GM23338 (cell line): ENCODE results near the gene KCNE1. TPM values are rescaled to one million over a fixed set of nuclear protein-coding genes. Genes with fewer than 3 reads are reported as not detected.

ENCODE experiments used
- ATAC-seq: fragments of 200-7000 bp; cut with Tn5 transposase; 3 replicates; pipeline ENCODE4 v1.9.1; 2020
- DNase-seq: peaks from one replicate; pipeline ENCODE4 v3.0.0-alpha.2; 2015; ENCODE audit warnings: low spot score
- H2AFZ ChIP-seq: fragments of 200-600 bp; sonication (generic); 2 replicates; pipeline ENCODE4 v1.8.0; 2016; ENCODE audit warnings: antibody characterized with exemption, mild to moderate bottlenecking, moderate library complexity
- H3F3A ChIP-seq: fragments of 200-600 bp; sonication (generic); replicated peaks from 2 replicates; pipeline ENCODE4 v1.8.0; 2017; ENCODE audit warnings: antibody characterized with exemption, mixed run types, low read depth
- H3K27ac ChIP-seq: fragments of 200-600 bp; sonication (generic); 2 replicates; pipeline ENCODE4 v1.6.1; 2016; ENCODE audit warnings: low read depth
- H3K27me3 ChIP-seq: fragments of 200-600 bp; sonication (generic); 2 replicates; pipeline ENCODE4 v1.8.0; 2016; ENCODE audit warnings: mild to moderate bottlenecking, mixed run types, moderate library complexity; ENCODE audit not compliant: insufficient read depth
- H3K36me3 ChIP-seq: fragments of 200-600 bp; sonication (generic); 2 replicates; pipeline ENCODE4 v1.8.0; 2016; ENCODE audit warnings: mild to moderate bottlenecking; ENCODE audit not compliant: insufficient read depth
- H3K4me1 ChIP-seq: fragments of 200-600 bp; sonication (generic); 2 replicates; pipeline ENCODE4 v1.8.0; 2016; ENCODE audit warnings: mild to moderate bottlenecking, moderate library complexity; ENCODE audit not compliant: insufficient read depth
- H3K4me2 ChIP-seq: fragments of 200-600 bp; sonication (generic); 2 replicates; pipeline ENCODE4 v1.7.1; 2017; ENCODE audit warnings: mixed run types
- H3K4me3 ChIP-seq: fragments of 200-600 bp; sonication (generic); 2 replicates; pipeline ENCODE4 v1.6.1; 2016; ENCODE audit warnings: mixed run types
- H3K79me2 ChIP-seq: fragments of 200-600 bp; sonication (generic); replicated peaks from 2 replicates; pipeline ENCODE4 v1.8.0; 2017; ENCODE audit warnings: mild to moderate bottlenecking; ENCODE audit not compliant: insufficient read depth
- H3K9me2 ChIP-seq: fragments of 200-600 bp; sonication (generic); 2 replicates; pipeline ENCODE4 v1.8.0; 2017; ENCODE audit not compliant: insufficient read depth
- H4K20me1 ChIP-seq: fragments of 200-600 bp; sonication (generic); replicated peaks from 2 replicates; pipeline ENCODE4 v1.8.0; 2017; ENCODE audit warnings: mild to moderate bottlenecking; ENCODE audit not compliant: insufficient read depth
- H3K27ac Mint-ChIP-seq: 2 replicates; pipeline ENCODE4 v1.8.0; 2020; ENCODE audit warnings: inconsistent platforms, mild to moderate bottlenecking, moderate library complexity, mixed read lengths
- H3K27me3 Mint-ChIP-seq: 3 replicates; pipeline ENCODE4 v1.8.0; 2022; ENCODE audit warnings: low read depth, mild to moderate bottlenecking, moderate library complexity, mixed read lengths, inconsistent platforms; ENCODE audit not compliant: insufficient read depth, poor library complexity
- H3K36me3 Mint-ChIP-seq: 3 replicates; pipeline ENCODE4 v1.8.0; 2021; ENCODE audit warnings: low read depth, mild to moderate bottlenecking, inconsistent platforms, moderate library complexity, mixed read lengths
- H3K4me1 Mint-ChIP-seq: 3 replicates; pipeline ENCODE4 v1.8.0; 2020; ENCODE audit warnings: mild to moderate bottlenecking, inconsistent platforms, mixed read lengths
- H3K4me3 Mint-ChIP-seq: 3 replicates; pipeline ENCODE4 v1.8.0; 2021; ENCODE audit warnings: moderate library complexity, mild to moderate bottlenecking, inconsistent platforms, mixed read lengths
- H3K9me3 Mint-ChIP-seq: 3 replicates; pipeline ENCODE4 v1.8.0; 2020; ENCODE audit warnings: moderate library complexity, mild to moderate bottlenecking, inconsistent platforms, mixed read lengths
- EZH2 ChIP-seq: fragments of 200-600 bp; sonication (generic); IDR thresholded peaks from one replicate; pipeline ENCODE4 v1.8.0; 2017; ENCODE audit warnings: antibody characterized with exemption, mild to moderate bottlenecking, low read depth; ENCODE audit not compliant: unreplicated experiment
- JUNB ChIP-seq: IDR thresholded peaks from one replicate; pipeline ENCODE4 v1.6.1; 2016; ENCODE audit warnings: antibody characterized with exemption; ENCODE audit not compliant: unreplicated experiment
- NANOG ChIP-seq: IDR thresholded peaks from 2 replicates; pipeline ENCODE4 v1.6.1; 2016; ENCODE audit warnings: antibody characterized with exemption, borderline replicate concordance
- POLR2AphosphoS5 ChIP-seq: IDR thresholded peaks from 2 replicates; pipeline ENCODE4 v1.6.1; 2016; ENCODE audit warnings: antibody characterized with exemption, low read depth
- STAT1 ChIP-seq: IDR thresholded peaks from one replicate; pipeline ENCODE4 v1.6.1; 2016; ENCODE audit warnings: antibody characterized with exemption; ENCODE audit not compliant: unreplicated experiment
- ZNF114 ChIP-seq: fragments of 250-450 bp; sonication (Bioruptor Pico); IDR thresholded peaks from 2 replicates; pipeline ENCODE4 v1.5.0; 2020; ENCODE audit warnings: mild to moderate bottlenecking, moderate library complexity
- polyA plus RNA-seq: library from polyadenylated mRNA; unstranded; fragments of >200 nt; fragmentation: Nextera tagmentation; extraction: Ambion mirVana; gene quantifications from 2 replicates; pipeline ENCODE4 v1.2.1, GENCODE V29; 2016
- total RNA-seq: library from RNA; depleted of rRNA; stranded (reverse); fragments of >200 nt; shearing (Covaris generic); gene quantifications from 2 replicates; pipeline ENCODE4 v1.2.3, GENCODE V29; 2014
- TF ChIP-seq, protein P1 (sequence below): fragments of 250-450 bp; sonication (Bioruptor Pico); IDR thresholded peaks from 2 replicates; pipeline ENCODE4 v1.5.0; 2020; ENCODE audit warnings: mild to moderate bottlenecking, moderate library complexity
- TF ChIP-seq, protein P2 (sequence below): IDR thresholded peaks from 2 replicates; pipeline ENCODE4 v1.6.1; 2016; ENCODE audit warnings: antibody characterized with exemption
- TF ChIP-seq, protein P3 (sequence below): IDR thresholded peaks from one replicate; pipeline ENCODE4 v1.6.1; 2018; ENCODE audit warnings: antibody characterized with exemption; ENCODE audit not compliant: unreplicated experiment

Gene KCNE1
- total and polyA plus RNA-seq, 2 experiments from 2014 or later = 0.07 TPM; not detected in 1

DNA sequence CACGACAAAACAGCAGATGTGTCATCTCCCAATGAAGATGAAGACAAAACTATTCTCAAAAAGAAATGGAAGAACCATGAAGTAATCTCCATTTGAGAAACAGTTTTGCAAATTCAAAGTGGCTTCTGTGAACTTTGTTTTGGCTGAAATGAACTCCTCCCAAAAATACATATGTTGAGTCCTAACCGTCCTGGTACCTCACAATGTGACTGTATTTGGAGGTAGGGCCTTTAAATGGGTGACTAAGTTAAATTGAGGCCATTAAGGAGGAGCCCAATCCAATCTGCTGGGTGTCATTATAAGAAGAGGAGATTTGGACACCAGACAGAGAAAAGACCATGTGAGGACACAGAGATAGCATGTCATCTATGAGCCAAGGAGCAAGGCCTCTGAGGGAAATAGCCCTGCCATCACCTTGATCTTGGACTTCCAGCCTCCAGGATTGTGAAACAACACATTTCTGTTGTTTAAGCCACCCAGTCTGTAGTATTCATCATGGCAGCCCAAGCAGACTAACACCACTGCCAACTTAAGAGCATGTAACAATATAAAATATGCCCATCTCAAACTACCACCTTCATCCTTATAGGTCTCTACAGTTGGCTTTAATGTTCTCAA lies 38.3 kb upstream of the KCNE1 start:
- Histone ChIP-seq H3K4me3 (no peak overlapping the region), H3K4me1 (peaks cover 3% of the 10 kb centered on the region; the same call in 1 of the 2 replicates), H3K4me2 (no peak overlapping the region), H3K9me2 (peaks cover 15% of the 10 kb centered on the region), H4K20me1 (no peaks in the 10 kb centered on the region), H3K79me2 (no peaks in the 10 kb centered on the region), H3K27ac (no peak overlapping the region), H2AFZ (no peak overlapping the region), H3K36me3 (no peaks in the 10 kb centered on the region; the same call in 1 of the 2 replicates), H3F3A (no peaks in the 10 kb centered on the region), H3K27me3 (no peaks in the 10 kb centered on the region)
- no peak for DNase-seq
- no peak for ATAC-seq
- H3K36me3 Mint-ChIP-seq = peaks cover 12% of the 10 kb centered on the region
- TF ChIP-seq EZH2 (no peak), STAT1 (no peak), JUNB (no peak), POLR2AphosphoS5 (no peak), ZNF114 (no peak), NANOG (no peak)
- TF ChIP-seq, protein P1, sequence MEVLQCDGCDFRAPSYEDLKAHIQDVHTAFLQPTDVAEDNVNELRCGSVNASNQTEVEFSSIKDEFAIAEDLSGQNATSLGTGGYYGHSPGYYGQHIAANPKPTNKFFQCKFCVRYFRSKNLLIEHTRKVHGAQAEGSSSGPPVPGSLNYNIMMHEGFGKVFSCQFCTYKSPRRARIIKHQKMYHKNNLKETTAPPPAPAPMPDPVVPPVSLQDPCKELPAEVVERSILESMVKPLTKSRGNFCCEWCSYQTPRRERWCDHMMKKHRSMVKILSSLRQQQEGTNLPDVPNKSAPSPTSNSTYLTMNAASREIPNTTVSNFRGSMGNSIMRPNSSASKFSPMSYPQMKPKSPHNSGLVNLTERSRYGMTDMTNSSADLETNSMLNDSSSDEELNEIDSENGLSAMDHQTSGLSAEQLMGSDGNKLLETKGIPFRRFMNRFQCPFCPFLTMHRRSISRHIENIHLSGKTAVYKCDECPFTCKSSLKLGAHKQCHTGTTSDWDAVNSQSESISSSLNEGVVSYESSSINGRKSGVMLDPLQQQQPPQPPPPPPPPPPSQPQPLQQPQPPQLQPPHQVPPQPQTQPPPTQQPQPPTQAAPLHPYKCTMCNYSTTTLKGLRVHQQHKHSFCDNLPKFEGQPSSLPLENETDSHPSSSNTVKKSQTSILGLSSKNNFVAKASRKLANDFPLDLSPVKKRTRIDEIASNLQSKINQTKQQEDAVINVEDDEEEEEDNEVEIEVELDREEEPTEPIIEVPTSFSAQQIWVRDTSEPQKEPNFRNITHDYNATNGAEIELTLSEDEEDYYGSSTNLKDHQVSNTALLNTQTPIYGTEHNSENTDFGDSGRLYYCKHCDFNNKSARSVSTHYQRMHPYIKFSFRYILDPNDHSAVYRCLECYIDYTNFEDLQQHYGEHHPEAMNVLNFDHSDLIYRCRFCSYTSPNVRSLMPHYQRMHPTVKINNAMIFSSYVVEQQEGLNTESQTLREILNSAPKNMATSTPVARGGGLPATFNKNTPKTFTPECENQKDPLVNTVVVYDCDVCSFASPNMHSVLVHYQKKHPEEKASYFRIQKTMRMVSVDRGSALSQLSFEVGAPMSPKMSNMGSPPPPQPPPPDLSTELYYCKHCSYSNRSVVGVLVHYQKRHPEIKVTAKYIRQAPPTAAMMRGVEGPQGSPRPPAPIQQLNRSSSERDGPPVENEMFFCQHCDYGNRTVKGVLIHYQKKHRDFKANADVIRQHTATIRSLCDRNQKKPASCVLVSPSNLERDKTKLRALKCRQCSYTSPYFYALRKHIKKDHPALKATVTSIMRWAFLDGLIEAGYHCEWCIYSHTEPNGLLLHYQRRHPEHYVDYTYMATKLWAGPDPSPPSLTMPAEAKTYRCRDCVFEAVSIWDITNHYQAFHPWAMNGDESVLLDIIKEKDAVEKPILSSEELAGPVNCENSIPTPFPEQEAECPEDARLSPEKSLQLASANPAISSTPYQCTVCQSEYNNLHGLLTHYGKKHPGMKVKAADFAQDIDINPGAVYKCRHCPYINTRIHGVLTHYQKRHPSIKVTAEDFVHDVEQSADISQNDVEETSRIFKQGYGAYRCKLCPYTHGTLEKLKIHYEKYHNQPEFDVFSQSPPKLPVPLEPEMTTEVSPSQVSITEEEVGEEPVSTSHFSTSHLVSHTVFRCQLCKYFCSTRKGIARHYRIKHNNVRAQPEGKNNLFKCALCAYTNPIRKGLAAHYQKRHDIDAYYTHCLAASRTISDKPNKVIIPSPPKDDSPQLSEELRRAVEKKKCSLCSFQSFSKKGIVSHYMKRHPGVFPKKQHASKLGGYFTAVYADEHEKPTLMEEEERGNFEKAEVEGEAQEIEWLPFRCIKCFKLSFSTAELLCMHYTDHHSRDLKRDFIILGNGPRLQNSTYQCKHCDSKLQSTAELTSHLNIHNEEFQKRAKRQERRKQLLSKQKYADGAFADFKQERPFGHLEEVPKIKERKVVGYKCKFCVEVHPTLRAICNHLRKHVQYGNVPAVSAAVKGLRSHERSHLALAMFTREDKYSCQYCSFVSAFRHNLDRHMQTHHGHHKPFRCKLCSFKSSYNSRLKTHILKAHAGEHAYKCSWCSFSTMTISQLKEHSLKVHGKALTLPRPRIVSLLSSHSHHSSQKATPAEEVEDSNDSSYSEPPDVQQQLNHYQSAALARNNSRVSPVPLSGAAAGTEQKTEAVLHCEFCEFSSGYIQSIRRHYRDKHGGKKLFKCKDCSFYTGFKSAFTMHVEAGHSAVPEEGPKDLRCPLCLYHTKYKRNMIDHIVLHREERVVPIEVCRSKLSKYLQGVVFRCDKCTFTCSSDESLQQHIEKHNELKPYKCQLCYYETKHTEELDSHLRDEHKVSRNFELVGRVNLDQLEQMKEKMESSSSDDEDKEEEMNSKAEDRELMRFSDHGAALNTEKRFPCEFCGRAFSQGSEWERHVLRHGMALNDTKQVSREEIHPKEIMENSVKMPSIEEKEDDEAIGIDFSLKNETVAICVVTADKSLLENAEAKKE = no peak
- TF ChIP-seq, protein P2, sequence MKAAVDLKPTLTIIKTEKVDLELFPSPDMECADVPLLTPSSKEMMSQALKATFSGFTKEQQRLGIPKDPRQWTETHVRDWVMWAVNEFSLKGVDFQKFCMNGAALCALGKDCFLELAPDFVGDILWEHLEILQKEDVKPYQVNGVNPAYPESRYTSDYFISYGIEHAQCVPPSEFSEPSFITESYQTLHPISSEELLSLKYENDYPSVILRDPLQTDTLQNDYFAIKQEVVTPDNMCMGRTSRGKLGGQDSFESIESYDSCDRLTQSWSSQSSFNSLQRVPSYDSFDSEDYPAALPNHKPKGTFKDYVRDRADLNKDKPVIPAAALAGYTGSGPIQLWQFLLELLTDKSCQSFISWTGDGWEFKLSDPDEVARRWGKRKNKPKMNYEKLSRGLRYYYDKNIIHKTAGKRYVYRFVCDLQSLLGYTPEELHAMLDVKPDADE = no peak
- TF ChIP-seq, protein P3, sequence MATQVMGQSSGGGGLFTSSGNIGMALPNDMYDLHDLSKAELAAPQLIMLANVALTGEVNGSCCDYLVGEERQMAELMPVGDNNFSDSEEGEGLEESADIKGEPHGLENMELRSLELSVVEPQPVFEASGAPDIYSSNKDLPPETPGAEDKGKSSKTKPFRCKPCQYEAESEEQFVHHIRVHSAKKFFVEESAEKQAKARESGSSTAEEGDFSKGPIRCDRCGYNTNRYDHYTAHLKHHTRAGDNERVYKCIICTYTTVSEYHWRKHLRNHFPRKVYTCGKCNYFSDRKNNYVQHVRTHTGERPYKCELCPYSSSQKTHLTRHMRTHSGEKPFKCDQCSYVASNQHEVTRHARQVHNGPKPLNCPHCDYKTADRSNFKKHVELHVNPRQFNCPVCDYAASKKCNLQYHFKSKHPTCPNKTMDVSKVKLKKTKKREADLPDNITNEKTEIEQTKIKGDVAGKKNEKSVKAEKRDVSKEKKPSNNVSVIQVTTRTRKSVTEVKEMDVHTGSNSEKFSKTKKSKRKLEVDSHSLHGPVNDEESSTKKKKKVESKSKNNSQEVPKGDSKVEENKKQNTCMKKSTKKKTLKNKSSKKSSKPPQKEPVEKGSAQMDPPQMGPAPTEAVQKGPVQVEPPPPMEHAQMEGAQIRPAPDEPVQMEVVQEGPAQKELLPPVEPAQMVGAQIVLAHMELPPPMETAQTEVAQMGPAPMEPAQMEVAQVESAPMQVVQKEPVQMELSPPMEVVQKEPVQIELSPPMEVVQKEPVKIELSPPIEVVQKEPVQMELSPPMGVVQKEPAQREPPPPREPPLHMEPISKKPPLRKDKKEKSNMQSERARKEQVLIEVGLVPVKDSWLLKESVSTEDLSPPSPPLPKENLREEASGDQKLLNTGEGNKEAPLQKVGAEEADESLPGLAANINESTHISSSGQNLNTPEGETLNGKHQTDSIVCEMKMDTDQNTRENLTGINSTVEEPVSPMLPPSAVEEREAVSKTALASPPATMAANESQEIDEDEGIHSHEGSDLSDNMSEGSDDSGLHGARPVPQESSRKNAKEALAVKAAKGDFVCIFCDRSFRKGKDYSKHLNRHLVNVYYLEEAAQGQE = no peak
- H3K27ac Mint-ChIP-seq = no peak overlapping the region
- peaks cover 15% of the 10 kb centered on the region for H3K9me3 Mint-ChIP-seq
- no peaks in the 10 kb centered on the region for H3K27me3 Mint-ChIP-seq
- no peak overlapping the region for H3K4me3 Mint-ChIP-seq
- H3K4me1 Mint-ChIP-seq = peaks cover 11% of the 10 kb centered on the region
